GM18870 (cell line): ENCODE results near the gene CIDEC.

Source experiments
- ATAC-seq: cut with Tn5 transposase; IDR thresholded peaks from one replicate; pipeline ENCODE4 v1.9.1; 2021; ENCODE audit warnings: moderate library complexity; ENCODE audit not compliant: unreplicated experiment

Gene CIDEC

GRCh38 chr3:9817436-9817835 is 62.6 kb downstream of the CIDEC start:
- no peak for ATAC-seq
